Stimulated activated CD4-positive, alpha-beta T cell treated with anti-CD3 and anti-CD28 coated beads, Interleukin-4, amount 100 ng/mL, for 1 hour (primary cell): ENCODE results near the gene MYO5B.
"Not testable (repeated sequence)": the region's sequence is repeated elsewhere in the genome, so short reads cannot be mapped to it uniquely, and the experiment has no call there.

Source experiments
- DNase-seq: peaks from one replicate; pipeline ENCODE4 v3.0.0-alpha.2; 2020

MYO5B gene

GRCh38 chr18:49813069-49813318 is 382.0 kb downstream of the MYO5B start:
- peak; percentile 17 for DNase-seq

GRCh38 chr18:49812286-49813068 is 382.5 kb downstream of the MYO5B start:
- DNase-seq, result no peak

- no peak for DNase-seq
These were observed 383.6 kb downstream of the MYO5B start for GRCh38 chr18:49811151-49811938.

- DNase-seq, result not testable (repeated sequence)
These were observed 386.3 kb downstream of the MYO5B start for GRCh38 chr18:49808553-49809191.

- DNase-seq, result no peak
These were observed 390.9 kb downstream of the MYO5B start for GRCh38 chr18:49804096-49804495.

- DNase-seq, result no peak
These were observed 392.3 kb downstream of the MYO5B start for GRCh38 chr18:49802623-49803022.

GRCh38 chr18:49800491-49800890 is 394.5 kb downstream of the MYO5B start:
- not testable (repeated sequence) for DNase-seq

GRCh38 chr18:49799806-49800205 is 395.1 kb downstream of the MYO5B start:
- not testable (repeated sequence) for DNase-seq

- no peak for DNase-seq
These were observed 396.9 kb downstream of the MYO5B start for GRCh38 chr18:49798001-49798400.

- DNase-seq, result no peak
These were observed 399.1 kb downstream of the MYO5B start for GRCh38 chr18:49795612-49796552.

- no peak for DNase-seq
These were observed 400.2 kb downstream of the MYO5B start for GRCh38 chr18:49794743-49795142.

GRCh38 chr18:49789560-49790134 is 405.3 kb downstream of the MYO5B start:
- DNase-seq, result not testable (repeated sequence)

- DNase-seq, result no peak
These were observed 406.5 kb downstream of the MYO5B start for GRCh38 chr18:49788327-49788898.

- DNase-seq, result no peak
These were observed 408.8 kb downstream of the MYO5B start for GRCh38 chr18:49786019-49786720.

GRCh38 chr18:49784427-49785185 is 410.3 kb downstream of the MYO5B start:
- no peak for DNase-seq

- DNase-seq, result not testable (repeated sequence)
These were observed 411.3 kb downstream of the MYO5B start for GRCh38 chr18:49783631-49784030.

- no peak for DNase-seq
These were observed 416.0 kb downstream of the MYO5B start for GRCh38 chr18:49778826-49779465.
